GM12878 (cell line): Measurements from ENCODE around the gene UNC5CL. TPM values are rescaled to one million over a fixed set of nuclear protein-coding genes. Genes with fewer than 3 reads are reported as not detected.
A peak's percentile ranks its signal among the peaks of the same experiment; 100 is the strongest.

ENCODE experiments used
- BCL11A ChIP-seq: IDR thresholded peaks from 2 replicates; pipeline ENCODE4 v1.6.1; 2011; ENCODE audit warnings: low read depth, low read length
- CBX5 ChIP-seq: sonication (generic); IDR thresholded peaks from 2 replicates; pipeline ENCODE4 v1.6.1; 2016; ENCODE audit warnings: low read depth, moderate library complexity, mild to moderate bottlenecking, inconsistent platforms
- CHD2 ChIP-seq: IDR thresholded peaks from 2 replicates; pipeline ENCODE4 v1.6.1; 2011; ENCODE audit warnings: low read depth, low read length, improper control_type of control experiment, borderline replicate concordance
- CHD4 ChIP-seq: fragments of 200-600 bp; sonication (generic); IDR thresholded peaks from 2 replicates; pipeline ENCODE4 v1.6.1; 2016; ENCODE audit warnings: mild to moderate bottlenecking
- CREB1 ChIP-seq: IDR thresholded peaks from 2 replicates; pipeline ENCODE4 v1.6.1; 2012; ENCODE audit warnings: low read depth, mild to moderate bottlenecking, inconsistent platforms
- EP300 ChIP-seq, 2 experiments: fragments of 150-350 bp in 1 of 2; IDR thresholded peaks; 2 replicates each; pipeline ENCODE4 v1.6.1; 2011 to 2012; ENCODE audit warnings: low read depth in 2 of 2, low read length in 2 of 2, borderline replicate concordance in 1 of 2, improper control_type of control experiment in 1 of 2, inconsistent platforms in 1 of 2; ENCODE audit not compliant: control insufficient read depth in 1 of 2
- HCFC1 ChIP-seq: fragments of 150-350 bp; IDR thresholded peaks from 2 replicates; pipeline ENCODE4 v1.6.1; 2014; ENCODE audit warnings: low read length
- JUNB ChIP-seq: IDR thresholded peaks from 2 replicates; pipeline ENCODE4 v1.6.1; 2016; ENCODE audit warnings: antibody characterized with exemption, mild to moderate bottlenecking
- MEF2B ChIP-seq: fragments of 450-650 bp; IDR thresholded peaks from 2 replicates; pipeline ENCODE4 v1.6.1; 2018; ENCODE audit warnings: mild to moderate bottlenecking, moderate library complexity; ENCODE audit not compliant: partially characterized antibody, poor library complexity, severe bottlenecking
- NFXL1 ChIP-seq: fragments of 450-650 bp; IDR thresholded peaks from 2 replicates; pipeline ENCODE4 v1.6.1; 2017; ENCODE audit warnings: antibody characterized with exemption, mild to moderate bottlenecking, borderline replicate concordance
- NFYA ChIP-seq: IDR thresholded peaks from 2 replicates; pipeline ENCODE4 v1.6.1; 2011; ENCODE audit warnings: low read depth, mild to moderate bottlenecking, low read length, improper control_type of control experiment, borderline replicate concordance
- NR2F1 ChIP-seq: fragments of 450-650 bp; conservative IDR thresholded peaks from 2 replicates; pipeline ENCODE4 v1.6.1; 2017; ENCODE audit warnings: mild to moderate bottlenecking
- PML ChIP-seq: IDR thresholded peaks from 2 replicates; pipeline ENCODE4 v1.6.1; 2012; ENCODE audit warnings: low read length, inconsistent platforms
- RBBP5 ChIP-seq: fragments of 200-600 bp; sonication (generic); conservative IDR thresholded peaks from 2 replicates; pipeline ENCODE4 v1.6.1; 2016
- SIN3A ChIP-seq: IDR thresholded peaks from 2 replicates; pipeline ENCODE4 v1.6.1; 2012; ENCODE audit warnings: low read depth, low read length, improper control_type of control experiment
- ZNF24 ChIP-seq: fragments of 450-650 bp; IDR thresholded peaks from 2 replicates; pipeline ENCODE4 v1.6.1; 2017; ENCODE audit warnings: antibody characterized with exemption, mild to moderate bottlenecking
- ZNF274 ChIP-seq: IDR thresholded peaks from one replicate; pipeline ENCODE4 v1.8.0; 2011; ENCODE audit not compliant: insufficient read length, insufficient read depth
- ZSCAN29 ChIP-seq: fragments of 450-650 bp; IDR thresholded peaks from 2 replicates; pipeline ENCODE4 v1.6.1; 2017; ENCODE audit warnings: mild to moderate bottlenecking, moderate library complexity
- polyA plus RNA-seq, 11 experiments: library from polyadenylated mRNA; depleted of rRNA in 4 of 11; unstranded in 6 of 11; stranded (reverse) in 5 of 11; fragments of >200 nt; fragmentation: Nextera tagmentation in 4 of 11; fragmentation: Illumina TruSeq in 1 of 11; extraction: Ambion mirVana in 4 of 11; extraction: Trizol in 1 of 11; gene quantifications; 1 replicate in 1 of 11; 2 replicates in 10 of 11; pipeline versions ENCODE4 v1.2.1 to v1.2.3, GENCODE V29; 2011 to 2016; ENCODE audit warnings: inconsistent platforms in 2 of 11, missing spikeins in 2 of 11, low read depth in 1 of 11
- total RNA-seq, 4 experiments: library from RNA; depleted of rRNA in 3 of 4; stranded (reverse); fragments of >200 nt in 3 of 4; fragmentation: Illumina TruSeq in 1 of 4; extraction: Trizol in 1 of 4; gene quantifications; 2 replicates each; pipeline versions ENCODE4 v1.2.1 to v1.2.3, GENCODE V29; 2013 to 2021
- TF ChIP-seq, protein P1 (sequence below): IDR thresholded peaks from 2 replicates; pipeline ENCODE4 v1.6.1; 2012; ENCODE audit warnings: improper control_type of control experiment, low read depth, low read length; ENCODE audit not compliant: insufficient replicate concordance
- TF ChIP-seq, protein P2 (sequence below): fragments of 450-650 bp; IDR thresholded peaks from 2 replicates; pipeline ENCODE4 v1.6.1; 2017; ENCODE audit warnings: borderline replicate concordance
- TF ChIP-seq, protein P3 (sequence below): fragments of 150-350 bp; IDR thresholded peaks from 2 replicates; pipeline ENCODE4 v1.6.1; 2014; ENCODE audit warnings: mild to moderate bottlenecking, low read depth, low read length
- TF ChIP-seq, protein P4 (sequence below): fragments of 450-650 bp; IDR thresholded peaks from 2 replicates; pipeline ENCODE4 v1.6.1; 2016; ENCODE audit warnings: mild to moderate bottlenecking

The UNC5CL gene
- total and polyA plus RNA-seq, 10 of the 15 experiments (the other 5 are each of a cell fraction or from before 2014, with no cell fraction given), result 0.11 to 1.2 (median 0.46) TPM; not detected in 1

DNA sequence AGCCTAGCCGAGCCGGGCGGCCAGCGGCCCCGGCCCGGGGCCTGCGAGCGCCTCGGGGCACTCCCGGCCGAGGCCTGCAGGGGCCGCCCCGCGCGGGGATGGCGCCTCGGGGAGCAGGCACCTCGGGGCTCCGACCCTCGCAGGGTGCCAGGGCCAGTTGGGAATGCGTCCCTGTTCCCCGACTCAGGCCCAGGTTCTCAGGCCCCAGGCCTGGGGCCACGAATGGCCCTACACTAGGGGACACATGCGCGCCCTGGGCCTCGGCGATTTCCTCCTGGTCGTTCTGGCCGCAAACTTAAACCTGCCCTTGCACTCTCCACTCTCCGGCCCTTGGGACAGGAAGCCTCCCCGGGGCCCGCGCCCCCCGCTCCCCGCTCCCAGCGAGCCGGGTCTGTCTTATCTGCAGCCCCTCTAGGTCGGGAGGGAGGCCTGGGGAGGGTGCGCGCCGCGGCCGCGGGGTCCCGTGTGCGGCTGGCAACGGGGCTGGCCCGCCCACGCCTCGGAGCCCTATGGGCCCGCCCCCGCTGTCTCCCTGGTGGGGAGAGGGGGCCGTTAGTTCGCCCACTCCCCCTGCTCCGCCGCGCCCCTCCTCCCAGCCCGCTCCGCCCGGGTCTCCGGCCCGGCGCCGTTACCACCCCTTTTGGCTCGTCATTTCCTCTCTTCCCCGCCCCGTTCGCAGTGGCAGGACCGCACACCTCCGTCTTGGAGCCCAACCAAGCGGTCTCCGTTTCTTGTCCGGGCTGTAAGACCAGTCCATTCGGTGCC, 34.4 kb upstream of the UNC5CL start (continued):
- TF ChIP-seq, protein P1, sequence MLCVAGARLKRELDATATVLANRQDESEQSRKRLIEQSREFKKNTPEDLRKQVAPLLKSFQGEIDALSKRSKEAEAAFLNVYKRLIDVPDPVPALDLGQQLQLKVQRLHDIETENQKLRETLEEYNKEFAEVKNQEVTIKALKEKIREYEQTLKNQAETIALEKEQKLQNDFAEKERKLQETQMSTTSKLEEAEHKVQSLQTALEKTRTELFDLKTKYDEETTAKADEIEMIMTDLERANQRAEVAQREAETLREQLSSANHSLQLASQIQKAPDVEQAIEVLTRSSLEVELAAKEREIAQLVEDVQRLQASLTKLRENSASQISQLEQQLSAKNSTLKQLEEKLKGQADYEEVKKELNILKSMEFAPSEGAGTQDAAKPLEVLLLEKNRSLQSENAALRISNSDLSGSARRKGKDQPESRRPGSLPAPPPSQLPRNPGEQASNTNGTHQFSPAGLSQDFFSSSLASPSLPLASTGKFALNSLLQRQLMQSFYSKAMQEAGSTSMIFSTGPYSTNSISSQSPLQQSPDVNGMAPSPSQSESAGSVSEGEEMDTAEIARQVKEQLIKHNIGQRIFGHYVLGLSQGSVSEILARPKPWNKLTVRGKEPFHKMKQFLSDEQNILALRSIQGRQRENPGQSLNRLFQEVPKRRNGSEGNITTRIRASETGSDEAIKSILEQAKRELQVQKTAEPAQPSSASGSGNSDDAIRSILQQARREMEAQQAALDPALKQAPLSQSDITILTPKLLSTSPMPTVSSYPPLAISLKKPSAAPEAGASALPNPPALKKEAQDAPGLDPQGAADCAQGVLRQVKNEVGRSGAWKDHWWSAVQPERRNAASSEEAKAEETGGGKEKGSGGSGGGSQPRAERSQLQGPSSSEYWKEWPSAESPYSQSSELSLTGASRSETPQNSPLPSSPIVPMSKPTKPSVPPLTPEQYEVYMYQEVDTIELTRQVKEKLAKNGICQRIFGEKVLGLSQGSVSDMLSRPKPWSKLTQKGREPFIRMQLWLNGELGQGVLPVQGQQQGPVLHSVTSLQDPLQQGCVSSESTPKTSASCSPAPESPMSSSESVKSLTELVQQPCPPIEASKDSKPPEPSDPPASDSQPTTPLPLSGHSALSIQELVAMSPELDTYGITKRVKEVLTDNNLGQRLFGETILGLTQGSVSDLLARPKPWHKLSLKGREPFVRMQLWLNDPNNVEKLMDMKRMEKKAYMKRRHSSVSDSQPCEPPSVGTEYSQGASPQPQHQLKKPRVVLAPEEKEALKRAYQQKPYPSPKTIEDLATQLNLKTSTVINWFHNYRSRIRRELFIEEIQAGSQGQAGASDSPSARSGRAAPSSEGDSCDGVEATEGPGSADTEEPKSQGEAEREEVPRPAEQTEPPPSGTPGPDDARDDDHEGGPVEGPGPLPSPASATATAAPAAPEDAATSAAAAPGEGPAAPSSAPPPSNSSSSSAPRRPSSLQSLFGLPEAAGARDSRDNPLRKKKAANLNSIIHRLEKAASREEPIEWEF, result no peak
- TF ChIP-seq, protein P2, sequence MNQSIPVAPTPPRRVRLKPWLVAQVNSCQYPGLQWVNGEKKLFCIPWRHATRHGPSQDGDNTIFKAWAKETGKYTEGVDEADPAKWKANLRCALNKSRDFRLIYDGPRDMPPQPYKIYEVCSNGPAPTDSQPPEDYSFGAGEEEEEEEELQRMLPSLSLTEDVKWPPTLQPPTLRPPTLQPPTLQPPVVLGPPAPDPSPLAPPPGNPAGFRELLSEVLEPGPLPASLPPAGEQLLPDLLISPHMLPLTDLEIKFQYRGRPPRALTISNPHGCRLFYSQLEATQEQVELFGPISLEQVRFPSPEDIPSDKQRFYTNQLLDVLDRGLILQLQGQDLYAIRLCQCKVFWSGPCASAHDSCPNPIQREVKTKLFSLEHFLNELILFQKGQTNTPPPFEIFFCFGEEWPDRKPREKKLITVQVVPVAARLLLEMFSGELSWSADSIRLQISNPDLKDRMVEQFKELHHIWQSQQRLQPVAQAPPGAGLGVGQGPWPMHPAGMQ, result no peak
- TF ChIP-seq SIN3A (peak; percentile 19; the same call in 1 of the 2 replicates), ZNF24 (0 out of 2 replicates have a peak, but pooled peaks have one; percentile 20), NR2F1 (peak; percentile 46; the same call in 1 of the 2 replicates), CHD4 (no peak), JUNB (no peak), HCFC1 (no peak; the same call in 1 of the 2 replicates), CHD2 (no peak), ZSCAN29 (no peak), EP300 (IDR thresholded peaks at IDR 0.05; ENCODE audit: borderline replicate concordance in 1 of 2, control insufficient read depth in 1 of 2, low read depth in 2 of 2, low read length in 2 of 2) (no peak), ZNF274 (no peak), PML (peak; percentile 83; the same call in 1 of the 2 replicates), CBX5 (no peak), NFXL1 (no peak), CREB1 (peak; percentile 78), NFYA (no peak), MEF2B (no peak), BCL11A (no peak), RBBP5 (no peak)
- TF ChIP-seq, protein P3, sequence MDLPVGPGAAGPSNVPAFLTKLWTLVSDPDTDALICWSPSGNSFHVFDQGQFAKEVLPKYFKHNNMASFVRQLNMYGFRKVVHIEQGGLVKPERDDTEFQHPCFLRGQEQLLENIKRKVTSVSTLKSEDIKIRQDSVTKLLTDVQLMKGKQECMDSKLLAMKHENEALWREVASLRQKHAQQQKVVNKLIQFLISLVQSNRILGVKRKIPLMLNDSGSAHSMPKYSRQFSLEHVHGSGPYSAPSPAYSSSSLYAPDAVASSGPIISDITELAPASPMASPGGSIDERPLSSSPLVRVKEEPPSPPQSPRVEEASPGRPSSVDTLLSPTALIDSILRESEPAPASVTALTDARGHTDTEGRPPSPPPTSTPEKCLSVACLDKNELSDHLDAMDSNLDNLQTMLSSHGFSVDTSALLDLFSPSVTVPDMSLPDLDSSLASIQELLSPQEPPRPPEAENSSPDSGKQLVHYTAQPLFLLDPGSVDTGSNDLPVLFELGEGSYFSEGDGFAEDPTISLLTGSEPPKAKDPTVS, result no peak
- TF ChIP-seq, protein P4, sequence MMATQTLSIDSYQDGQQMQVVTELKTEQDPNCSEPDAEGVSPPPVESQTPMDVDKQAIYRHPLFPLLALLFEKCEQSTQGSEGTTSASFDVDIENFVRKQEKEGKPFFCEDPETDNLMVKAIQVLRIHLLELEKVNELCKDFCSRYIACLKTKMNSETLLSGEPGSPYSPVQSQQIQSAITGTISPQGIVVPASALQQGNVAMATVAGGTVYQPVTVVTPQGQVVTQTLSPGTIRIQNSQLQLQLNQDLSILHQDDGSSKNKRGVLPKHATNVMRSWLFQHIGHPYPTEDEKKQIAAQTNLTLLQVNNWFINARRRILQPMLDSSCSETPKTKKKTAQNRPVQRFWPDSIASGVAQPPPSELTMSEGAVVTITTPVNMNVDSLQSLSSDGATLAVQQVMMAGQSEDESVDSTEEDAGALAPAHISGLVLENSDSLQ, result no peak
